ENCODE results near the gene HLA-DMA.

HLA-DMA gene

GRCh38 chr6:32932132-32932868 is 20.6 kb downstream of the HLA-DMA start:
- DNase-seq (ENCODE audit: low spot score) = no peak

GRCh38 chr6:32931211-32931610 is 21.7 kb downstream of the HLA-DMA start:
- DNase-seq (ENCODE audit: low spot score) = no peak

GRCh38 chr6:32922083-32922482 is 30.8 kb downstream of the HLA-DMA start:
- no peak for DNase-seq (ENCODE audit: low spot score)

- DNase-seq (ENCODE audit: low spot score) = no peak
Measured at GRCh38 chr6:32920715-32921114, 32.2 kb downstream of the HLA-DMA start.

GRCh38 chr6:32912951-32913350 is 39.9 kb downstream of the HLA-DMA start:
- DNase-seq (ENCODE audit: low spot score) = no peak

- no peak for DNase-seq (ENCODE audit: low spot score)
Measured at GRCh38 chr6:32908897-32909296, 44.0 kb downstream of the HLA-DMA start.

- no peak for DNase-seq (ENCODE audit: low spot score)
Measured at GRCh38 chr6:32906539-32906938, 46.4 kb downstream of the HLA-DMA start.

- no peak for DNase-seq (ENCODE audit: low spot score)
Measured at GRCh38 chr6:32905078-32905477, 47.8 kb downstream of the HLA-DMA start.

GRCh38 chr6:32903952-32904351 is 48.9 kb downstream of the HLA-DMA start:
- DNase-seq (ENCODE audit: low spot score) = no peak
